Right renal pelvis (tissue), 4 donors: ENCODE results near the gene NAP1L1. TPM values are rescaled to one million over a fixed set of nuclear protein-coding genes. Genes with fewer than 3 reads are reported as not detected.
"Not testable (repeated sequence)": the region's sequence is repeated elsewhere in the genome, so short reads cannot be mapped to it uniquely, and the experiment has no call there.

Experiments used
- DNase-seq, 4 donors: peaks; one replicate each; pipeline ENCODE4 v3.0.0-alpha.2; 2013; ENCODE audit warnings: low read depth in 4 of 4, low spot score in 3 of 4, missing footprints in 1 of 4
- polyA plus RNA-seq, 4 donors: library from polyadenylated mRNA; unstranded; fragments of 120-200 nt; gene quantifications; one replicate each; pipeline ENCODE4 v1.2.1, GENCODE V29; 2013; ENCODE audit not compliant: insufficient read length in 4 of 4

NAP1L1 gene
- polyA plus RNA-seq, 4 donors: 852 to 1,031 (median 994) TPM

DNA sequence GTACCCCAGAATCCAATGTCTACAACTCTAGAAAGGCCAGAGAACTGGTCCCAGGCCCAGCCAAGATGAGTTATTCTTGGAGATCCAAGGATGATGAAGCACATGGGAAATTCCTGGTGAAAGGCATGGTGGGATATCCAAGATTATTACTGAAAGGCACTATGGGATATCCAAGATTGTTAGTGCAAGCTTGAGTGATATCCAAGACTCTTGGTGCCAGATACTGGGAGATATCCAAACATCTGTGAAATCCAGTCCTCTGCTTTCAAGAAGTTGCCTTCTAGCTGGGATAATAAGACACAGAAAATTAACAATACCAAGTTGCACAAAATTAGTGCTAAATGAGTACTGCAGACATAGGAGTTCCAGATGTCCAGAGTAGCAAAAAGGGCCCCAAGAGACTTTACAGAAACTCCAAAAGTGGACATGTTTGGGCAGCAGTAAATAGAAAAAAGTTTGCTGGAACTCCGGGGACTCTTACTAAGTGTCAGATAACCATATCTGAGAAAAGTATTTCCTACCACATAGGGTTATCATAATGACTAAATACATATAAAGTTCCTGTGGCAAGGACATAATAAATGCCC is 87.5 kb downstream of the NAP1L1 start:
- DNase-seq: no peak

- DNase-seq: no peak
Measured at GRCh38 chr12:75995691-75996090, 88.8 kb downstream of the NAP1L1 start.

DNA sequence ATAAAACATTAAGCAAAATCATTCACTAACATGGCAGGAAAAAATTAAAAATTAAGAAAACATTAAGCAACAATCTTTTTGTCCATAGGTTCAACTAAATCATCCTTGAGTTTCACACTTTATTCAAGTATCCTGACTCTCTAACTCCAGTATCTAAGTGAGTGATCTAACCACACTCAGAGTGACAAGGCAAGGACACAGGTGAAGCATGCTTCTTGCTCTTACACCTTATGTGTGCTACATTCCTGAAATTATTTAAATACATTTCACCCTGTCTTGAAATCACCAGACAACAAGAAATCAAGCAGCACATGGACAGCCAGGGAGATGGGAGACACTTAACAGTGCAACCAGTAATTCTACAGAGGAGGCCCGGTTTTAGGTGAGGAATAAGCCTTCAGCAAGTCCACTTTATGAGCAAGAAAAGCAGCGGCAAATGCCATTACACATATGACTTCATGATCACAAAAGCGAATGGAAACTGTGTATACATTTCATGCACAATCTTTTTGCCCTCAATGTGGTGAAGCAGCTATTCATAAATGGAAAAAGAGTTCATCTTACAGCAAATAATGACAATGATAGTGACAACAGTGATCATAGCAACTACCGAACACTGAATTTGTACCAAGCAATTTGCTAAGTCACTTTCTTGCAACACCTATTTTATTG is 90.3 kb downstream of the NAP1L1 start:
- DNase-seq: no peak

DNA sequence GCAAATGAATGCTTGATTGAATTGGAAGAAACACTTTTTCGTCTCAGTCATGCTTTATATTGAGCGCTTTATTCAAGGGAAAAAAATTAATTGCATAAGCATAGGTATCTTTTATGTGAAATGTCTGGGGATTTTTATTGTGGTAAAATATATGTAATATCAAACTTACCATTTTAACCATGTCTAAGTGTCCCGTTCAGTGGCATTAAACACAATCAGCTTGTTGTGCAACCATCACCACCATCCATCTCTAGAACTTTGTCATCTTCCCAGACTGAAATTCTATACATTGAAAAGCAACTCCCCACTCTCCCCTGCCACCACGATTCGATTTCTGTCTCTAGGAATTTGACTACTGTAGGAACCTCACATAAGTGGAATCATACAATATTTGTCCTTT is 92.7 kb downstream of the NAP1L1 start:
- no peak for DNase-seq

- no peak for DNase-seq
Measured at GRCh38 chr12:75990189-75990912, 94.1 kb downstream of the NAP1L1 start.

- not testable (repeated sequence) for DNase-seq
Measured at GRCh38 chr12:75987709-75988108, 96.8 kb downstream of the NAP1L1 start.

Other genes starting within 250 kb of the NAP1L1 start
- gene PHLDA1, start 52.9 kb downstream of the NAP1L1 start, polyA plus RNA-seq: 10 to 100 TPM; 37.3 to 40.8 (median 38.6) TPM